ENCODE measurements around the gene LY86.

GRCh38 chr6:6556161-6556737, 32.3 kb upstream of the LY86 start:
- TF ChIP-seq WRNIP1 (IDR thresholded peaks at IDR 0.05; ENCODE audit: borderline replicate concordance, low read depth, low read length) (no peak), SMC3 (IDR thresholded peaks at IDR 0.05; ENCODE audit: borderline replicate concordance, low read length) (no peak), EP300 (IDR thresholded peaks at IDR 0.05; ENCODE audit: borderline replicate concordance in 1 of 2, control insufficient read depth in 1 of 2, low read depth in 2 of 2, low read length in 2 of 2) (no peak), CTCF (IDR thresholded peaks at IDR 0.05 in 2 of 3, conservative IDR thresholded peaks at IDR 0.05 in 1 of 3; ENCODE audit: control insufficient read depth in 2 of 3, extremely low read depth in 1 of 3, insufficient read depth in 1 of 3, low read depth in 3 of 3, low read length in 3 of 3) (no peak), NR2C2 (IDR thresholded peaks at IDR 0.05; ENCODE audit: borderline replicate concordance, control insufficient read depth, insufficient read length, low read depth) (no peak), RAD21 (IDR thresholded peaks at IDR 0.05; ENCODE audit: insufficient read depth, low read depth, low read length) (no peak), POLR2AphosphoS5 (IDR thresholded peaks at IDR 0.05; ENCODE audit: low read length) (no peak), ZBTB33 (IDR thresholded peaks at IDR 0.05) (no peak), MEF2A (IDR thresholded peaks at IDR 0.05; ENCODE audit: insufficient read depth, low read depth, low read length) (no peak), IRF3 (IDR thresholded peaks at IDR 0.05) (no peak), BCL3 (IDR thresholded peaks at IDR 0.05; ENCODE audit: borderline replicate concordance, insufficient read depth, low read depth, low read length, poor library complexity, severe bottlenecking) (no peak), RCOR1 (conservative IDR thresholded peaks at IDR 0.05; ENCODE audit: low read depth, low read length) (no peak)

All from GM12878 (cell line).